GM12864 (cell line): ENCODE data around the gene CCDC171.

Experiments used
- DNase-seq: peaks from one replicate; pipeline ENCODE4 v3.0.0-alpha.2; 2011; ENCODE audit warnings: low read depth
- H3K4me3 ChIP-seq: 2 replicates; pipeline ENCODE4 v1.5.1; 2011; ENCODE audit warnings: mild to moderate bottlenecking, low read depth, low read length, control low read depth
- TF ChIP-seq, protein P1 (sequence below): IDR thresholded peaks from 2 replicates; pipeline ENCODE4 v1.5.1; 2011; ENCODE audit warnings: low read depth, mild to moderate bottlenecking, moderate library complexity, low read length, control low read depth, inconsistent platforms; ENCODE audit errors: missing control alignments

Gene CCDC171

GRCh38 chr9:16013826-16014225 is 461.0 kb downstream of the CCDC171 start:
- no peak for DNase-seq
- TF ChIP-seq, protein P1, sequence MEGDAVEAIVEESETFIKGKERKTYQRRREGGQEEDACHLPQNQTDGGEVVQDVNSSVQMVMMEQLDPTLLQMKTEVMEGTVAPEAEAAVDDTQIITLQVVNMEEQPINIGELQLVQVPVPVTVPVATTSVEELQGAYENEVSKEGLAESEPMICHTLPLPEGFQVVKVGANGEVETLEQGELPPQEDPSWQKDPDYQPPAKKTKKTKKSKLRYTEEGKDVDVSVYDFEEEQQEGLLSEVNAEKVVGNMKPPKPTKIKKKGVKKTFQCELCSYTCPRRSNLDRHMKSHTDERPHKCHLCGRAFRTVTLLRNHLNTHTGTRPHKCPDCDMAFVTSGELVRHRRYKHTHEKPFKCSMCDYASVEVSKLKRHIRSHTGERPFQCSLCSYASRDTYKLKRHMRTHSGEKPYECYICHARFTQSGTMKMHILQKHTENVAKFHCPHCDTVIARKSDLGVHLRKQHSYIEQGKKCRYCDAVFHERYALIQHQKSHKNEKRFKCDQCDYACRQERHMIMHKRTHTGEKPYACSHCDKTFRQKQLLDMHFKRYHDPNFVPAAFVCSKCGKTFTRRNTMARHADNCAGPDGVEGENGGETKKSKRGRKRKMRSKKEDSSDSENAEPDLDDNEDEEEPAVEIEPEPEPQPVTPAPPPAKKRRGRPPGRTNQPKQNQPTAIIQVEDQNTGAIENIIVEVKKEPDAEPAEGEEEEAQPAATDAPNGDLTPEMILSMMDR = no peak
- no peak overlapping the region for H3K4me3 ChIP-seq

DNA sequence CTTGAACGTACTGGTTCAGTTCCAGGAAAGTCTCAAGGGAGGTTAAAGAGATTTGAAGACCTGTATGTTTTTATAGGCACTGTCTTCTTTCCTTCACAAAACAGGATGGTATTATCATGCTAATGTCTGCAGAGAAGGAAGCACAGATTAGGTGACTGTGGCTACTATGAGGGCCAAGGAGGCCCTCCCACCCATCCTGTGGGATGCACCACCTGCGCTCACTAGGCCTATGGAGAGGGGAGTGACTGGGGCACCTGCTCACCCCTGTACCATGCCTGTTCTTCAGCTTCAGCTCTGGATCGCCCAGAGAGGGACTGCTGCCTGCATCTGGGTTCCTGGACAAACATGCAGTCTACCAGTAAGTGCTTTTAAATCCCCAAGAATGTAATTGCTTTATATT is 469.4 kb downstream of the CCDC171 start:
- DNase-seq = no peak
- no peak overlapping the region for H3K4me3 ChIP-seq
- TF ChIP-seq, protein P1 = no peak

GRCh38 chr9:16023446-16023845 is 470.6 kb downstream of the CCDC171 start:
- no peak for DNase-seq
- no peak overlapping the region for H3K4me3 ChIP-seq
- TF ChIP-seq, protein P1 = no peak
